H1 (cell line): ENCODE data around the gene NRN1. TPM values are rescaled to one million over a fixed set of nuclear protein-coding genes. Genes with fewer than 3 reads are reported as not detected.

ENCODE experiments used
- CTCF ChIA-PET: fragments of 300-600 bp; sonication (Branson Sonifier 250); formaldehyde crosslinking; loops from one replicate; lab custom pipeline; 2021; ENCODE audit not compliant: partially characterized antibody; lab: Charles Lee
- POLR2A ChIA-PET: fragments of 300-600 bp; sonication (Branson Sonifier 250); formaldehyde crosslinking; loops from one replicate; lab custom pipeline; 2021; ENCODE audit warnings: inconsistent platforms; ENCODE audit not compliant: partially characterized antibody; lab: Charles Lee
- DNase-seq, 2 experiments: peaks; one replicate each; pipeline versions ENCODE4 v3.0.0 to v3.0.0-alpha.2; 2010 to 2022; ENCODE audit warnings: low spot score in 2 of 2, low read depth in 1 of 2, mixed read lengths in 1 of 2
- FAIRE-seq: peaks from 2 replicates; lab custom pipeline; 2011; peaks lifted over from hg19 to GRCh38; lab: Jason Lieb, UNC
- H2AFZ ChIP-seq: 2 replicates; pipeline ENCODE4 v1.8.1; 2012; ENCODE audit warnings: low read length, inconsistent platforms
- H2AK5ac ChIP-seq: 2 replicates; pipeline ENCODE4 v1.6.1; 2013; ENCODE audit warnings: low read depth, low read length
- H2BK120ac ChIP-seq: replicated peaks from 2 replicates; pipeline ENCODE3; 2013; ENCODE audit warnings: low read depth, low read length, inconsistent platforms
- H2BK12ac ChIP-seq: 2 replicates; pipeline ENCODE4 v1.6.1; 2013; ENCODE audit warnings: low read depth, low read length
- H2BK15ac ChIP-seq: 2 replicates; pipeline ENCODE4 v1.6.1; 2013; ENCODE audit warnings: low read length
- H2BK20ac ChIP-seq: 2 replicates; pipeline ENCODE4 v1.6.1; 2013; ENCODE audit warnings: low read length
- H2BK5ac ChIP-seq: 2 replicates; pipeline ENCODE4 v1.6.1; 2013; ENCODE audit warnings: low read depth, low read length
- H3K14ac ChIP-seq: 2 replicates; pipeline ENCODE4 v1.6.1; 2013; ENCODE audit warnings: inconsistent platforms; ENCODE audit not compliant: insufficient read length
- H3K18ac ChIP-seq: 2 replicates; pipeline ENCODE4 v1.6.1; 2013; ENCODE audit warnings: low read length; ENCODE audit errors: extremely low read depth
- H3K23ac ChIP-seq: 2 replicates; pipeline ENCODE4 v1.6.1; 2013; ENCODE audit warnings: inconsistent platforms; ENCODE audit not compliant: insufficient read length
- H3K23me2 ChIP-seq: 2 replicates; pipeline ENCODE4 v1.6.1; 2013; ENCODE audit warnings: low read depth, low read length
- H3K27ac ChIP-seq: 2 replicates; pipeline ENCODE4 v1.6.1; 2011; ENCODE audit warnings: low read depth, low read length, inconsistent platforms
- H3K27me3 ChIP-seq, 4 experiments: replicated peaks in 1 of 4; 1 replicate in 1 of 4; 2 replicates in 3 of 4; pipeline versions ENCODE4 v1.6.1 to v1.8.1; 2011 to 2013; ENCODE audit warnings: low read length in 3 of 4, mild to moderate bottlenecking in 3 of 4, inconsistent platforms in 2 of 4, mixed read lengths in 2 of 4, moderate library complexity in 1 of 4; ENCODE audit not compliant: control insufficient read depth in 3 of 4, insufficient read depth in 3 of 4; ENCODE audit errors: extremely low read depth in 1 of 4
- H3K36me3 ChIP-seq, 4 experiments: 2 replicates each; pipeline versions ENCODE4 v1.6.1 to v1.8.1; 2011 to 2013; ENCODE audit warnings: mild to moderate bottlenecking in 4 of 4, low read length in 3 of 4, moderate library complexity in 2 of 4, control low read depth in 1 of 4, inconsistent platforms in 1 of 4; ENCODE audit not compliant: insufficient read depth in 4 of 4, control insufficient read depth in 2 of 4
- H3K4ac ChIP-seq: replicated peaks from 2 replicates; pipeline ENCODE3; 2013; ENCODE audit warnings: low read length, low read depth, mixed read lengths, inconsistent platforms; ENCODE audit not compliant: insufficient read length
- H3K4me1 ChIP-seq, 4 experiments: replicated peaks in 1 of 4; 1 replicate in 1 of 4; 2 replicates in 3 of 4; pipeline versions ENCODE4 v1.6.1 to v1.8.1; 2011 to 2013; ENCODE audit warnings: low read length in 3 of 4, inconsistent platforms in 2 of 4, mixed read lengths in 1 of 4; ENCODE audit not compliant: insufficient read depth in 4 of 4, control insufficient read depth in 3 of 4
- H3K4me2 ChIP-seq, 2 experiments: 2 replicates each; pipeline versions ENCODE4 v1.6.1 to v1.8.1; 2011 to 2013; ENCODE audit warnings: low read depth in 2 of 2, low read length in 2 of 2, control low read depth in 1 of 2, inconsistent platforms in 1 of 2, mild to moderate bottlenecking in 1 of 2; ENCODE audit not compliant: insufficient read depth in 1 of 2
- H3K4me3 ChIP-seq, 4 experiments: fragments of 200-600, 300-600 bp in 1 of 4; sonication (generic), shearing (Covaris generic), sonication (Bioruptor Twin) in 1 of 4; 2 replicates each; pipeline versions ENCODE4 v1.5.1 to v1.8.1; 2011 to 2016; ENCODE audit warnings: low read length in 4 of 4, low read depth in 3 of 4, control low read depth in 2 of 4, inconsistent platforms in 2 of 4, mild to moderate bottlenecking in 2 of 4, mixed read lengths in 1 of 4, moderate library complexity in 1 of 4; ENCODE audit not compliant: insufficient read depth in 2 of 4; ENCODE audit errors: extremely low read depth in 1 of 4
- H3K56ac ChIP-seq: replicated peaks from 2 replicates; pipeline ENCODE3; 2013; ENCODE audit warnings: low read depth, mild to moderate bottlenecking, mixed read lengths, low read length, inconsistent platforms; ENCODE audit not compliant: insufficient read length
- H3K79me1 ChIP-seq: 2 replicates; pipeline ENCODE4 v1.6.1; 2013; ENCODE audit warnings: low read depth, low read length, control low read depth
- H3K79me2 ChIP-seq, 2 experiments: 2 replicates each; pipeline versions ENCODE4 v1.6.1 to v1.8.1; 2012 to 2013; ENCODE audit warnings: low read length in 2 of 2, mild to moderate bottlenecking in 2 of 2, inconsistent platforms in 1 of 2; ENCODE audit not compliant: insufficient read depth in 2 of 2, control insufficient read depth in 1 of 2
- H3K9ac ChIP-seq, 4 experiments: replicated peaks in 1 of 4; 1 replicate in 1 of 4; 2 replicates in 3 of 4; pipeline versions ENCODE4 v1.6.1 to v1.8.1; 2011 to 2013; ENCODE audit warnings: low read depth in 3 of 4, low read length in 3 of 4, control low read depth in 2 of 4, mild to moderate bottlenecking in 2 of 4, moderate library complexity in 2 of 4, inconsistent platforms in 1 of 4; ENCODE audit errors: extremely low read depth in 1 of 4
- H3K9me3 ChIP-seq, 2 experiments: 2 replicates each; pipeline versions ENCODE4 v1.6.1 to v1.8.1; 2012 to 2013; ENCODE audit warnings: mild to moderate bottlenecking in 2 of 2, moderate library complexity in 2 of 2, control low read depth in 1 of 2, inconsistent platforms in 1 of 2, low read depth in 1 of 2, low read length in 1 of 2, mixed read lengths in 1 of 2; ENCODE audit not compliant: insufficient read depth in 2 of 2
- H4K20me1 ChIP-seq, 2 experiments: replicated peaks in 1 of 2; 2 replicates each; pipeline versions ENCODE3 to v1.8.1; 2011 to 2013; ENCODE audit warnings: inconsistent platforms in 2 of 2, low read length in 2 of 2, mild to moderate bottlenecking in 1 of 2; ENCODE audit not compliant: insufficient read depth in 2 of 2, control insufficient read depth in 1 of 2
- H4K5ac ChIP-seq: 2 replicates; pipeline ENCODE4 v1.6.1; 2013; ENCODE audit warnings: low read length, low read depth, mixed read lengths, inconsistent platforms; ENCODE audit not compliant: insufficient read length
- H4K8ac ChIP-seq: 2 replicates; pipeline ENCODE4 v1.8.0; 2013; ENCODE audit warnings: mild to moderate bottlenecking, moderate library complexity, low read length, inconsistent platforms; ENCODE audit not compliant: insufficient read depth; ENCODE audit errors: extremely low read depth
- H4K91ac ChIP-seq: replicated peaks from 2 replicates; pipeline ENCODE3; 2013; ENCODE audit warnings: low read length, mixed read lengths, inconsistent platforms; ENCODE audit not compliant: insufficient read length
- KDM4A ChIP-seq: IDR thresholded peaks from one replicate; pipeline ENCODE4 v1.7.1; 2012; ENCODE audit warnings: low read depth, mild to moderate bottlenecking, moderate library complexity, low read length, inconsistent platforms; ENCODE audit not compliant: severe bottlenecking
- RNF2 ChIP-seq: fragments of 200-900, 300-1000 bp; sonication (generic); IDR thresholded peaks from 2 replicates; pipeline ENCODE4 v1.7.1; 2016; ENCODE audit warnings: borderline replicate concordance, low read depth, mild to moderate bottlenecking, antibody characterized with exemption, low read length; ENCODE audit not compliant: poor library complexity, severe bottlenecking; ENCODE audit errors: missing control alignments
- WGBS, 2 experiments: shearing (Covaris generic) in 1 of 2; methylation state at CpG; one replicate each; pipeline versions ENCODE4 v1.1.6 to v1.1.7; 2013 to 2015; ENCODE audit warnings: low lambda C conversion rate in 2 of 2, mixed read lengths in 2 of 2, inconsistent platforms in 1 of 2, low coverage in 1 of 2, missing lambda C conversion rate in 1 of 2; ENCODE audit not compliant: insufficient replicate concordance in 2 of 2, insufficient coverage in 1 of 2, insufficient read length in 1 of 2; ENCODE audit errors: extremely low coverage in 1 of 2, missing lambda C conversion rate in 1 of 2; 5-methylcytosine and 5-hydroxymethylcytosine counted together
- polyA plus RNA-seq, 7 experiments: library from polyadenylated mRNA; depleted of rRNA in 3 of 7; stranded (reverse) in 5 of 7; unstranded in 2 of 7; fragments of >200 nt in 5 of 7; fragments of 200-250 nt in 2 of 7; gene quantifications; 1 replicate in 5 of 7; 2 replicates in 1 of 7; 4 replicates in 1 of 7; pipeline versions ENCODE4 v1.2.1 to v1.2.3, GENCODE V29; 2011 to 2013; ENCODE audit warnings: missing spikeins in 2 of 7, mixed read lengths in 2 of 7
- total RNA-seq: library from RNA; stranded (reverse); fragmentation: NEBNext Ultra II Directional; extraction: Animal tissue kit (Norgen Biotek cat#: 25700); gene quantifications from 2 replicates; pipeline ENCODE4 v1.2.1, GENCODE V29; 2021

Gene NRN1
- total and polyA plus RNA-seq, 2 of the 8 experiments (the other 6 are each of a cell fraction or from before 2014, with no cell fraction given), result 0.06 to 0.26 TPM

DNA sequence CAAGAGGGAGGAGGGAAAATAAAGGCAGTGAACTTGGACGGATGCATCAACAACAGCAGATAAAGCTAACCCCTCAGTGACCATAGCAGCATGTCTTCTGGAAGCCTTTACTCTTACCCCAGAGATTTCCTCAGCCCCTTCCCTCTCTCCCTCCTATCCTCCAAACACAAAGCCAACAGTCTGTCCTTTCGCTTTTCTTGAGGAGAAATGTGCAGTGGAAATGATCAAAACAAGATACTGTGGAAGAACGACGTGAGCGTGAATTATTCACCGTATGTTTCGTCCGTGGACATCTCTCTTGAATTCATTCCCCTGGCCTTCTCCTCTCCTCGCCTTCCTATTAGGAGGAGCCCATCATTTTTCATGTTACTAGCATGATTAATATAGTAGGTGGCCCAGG, 8.5 kb downstream of the NRN1 start:
- Histone ChIP-seq H3K79me1 (no peaks in the 10 kb centered on the region), H3K4me2 (peak overlapping the region in 1 of 2 experiments; percentile 86; a peak in 1 of 4 replicates), H3K27ac (no peak overlapping the region), H4K91ac (no peak overlapping the region), H2BK12ac (no peak overlapping the region), H2BK120ac (no peak overlapping the region), H4K5ac (no peak overlapping the region), H3K56ac (no peak overlapping the region), H3K23ac (no peak overlapping the region), H3K4ac (no peak overlapping the region), H3K14ac (no peak overlapping the region), H2AFZ (no peak overlapping the region), H4K20me1 (peaks cover 6 to 32% of the 10 kb centered on the region in 2 experiments), H3K27me3 (peaks cover 85 to 99% (median 97%) of the 10 kb centered on the region in 4 experiments), H3K79me2 (no peaks in the 10 kb centered on the region), H3K4me1 (peaks cover 8 to 45% (median 26%) of the 10 kb centered on the region in 4 experiments), H2BK20ac (no peak overlapping the region), H2BK5ac (no peak overlapping the region), H3K23me2 (peaks cover 27% of the 10 kb centered on the region; the same call in 1 of the 2 replicates), H3K36me3 (no peaks in the 10 kb centered on the region), H3K9me3 (no peaks in the 10 kb centered on the region), H3K18ac (no peak overlapping the region), H2BK15ac (no peak overlapping the region), H4K8ac (no peak overlapping the region), H2AK5ac (no peak overlapping the region; the same call in 1 of the 2 replicates), H3K4me3 (no peak overlapping the region), H3K9ac (no peak overlapping the region)
- ChIA-PET POLR2A (interaction anchor here (1.5 kb wide), 1 partner anchor 9 kb away, joined by 10 read pairs; the partner anchor contains the start of gene NRN1), CTCF (interaction anchor here (0.6 to 3.1 kb wide), 6 partner anchors 9 to 555 kb away, joined by 3 to 20 read pairs (median 4); partner anchors contain the start of gene NRN1)
- no peak for FAIRE-seq
- no peak for DNase-seq
- 12% methylated on average over 9 of the region's 9 CpGs; no CpG with 5 or more reads in 1 of the 2 experiments for WGBS, 2 experiments
- TF ChIP-seq RNF2 (peak; percentile 15), KDM4A (no peak)
